Cardiac fibroblast (primary cell): Measurements from ENCODE around the gene ADAMTS2.
A peak's percentile ranks its signal among the peaks of the same experiment; 100 is the strongest.

Experiments used
- DNase-seq, 2 donors: peaks; one replicate each; pipeline versions ENCODE4 v3.0.0 to v3.0.0-alpha.2; 2010; ENCODE audit warnings: low read depth in 2 of 2
- H3K4me3 ChIP-seq, 2 donors: replicated peaks in 1 of 2; 1 replicate in 1 of 2; 2 replicates in 1 of 2; pipeline ENCODE4 v1.5.1; 2011; ENCODE audit warnings: low read depth in 2 of 2, low read length in 2 of 2, mild to moderate bottlenecking in 2 of 2, moderate library complexity in 1 of 2
- CTCF ChIP-seq: IDR thresholded peaks from one replicate; pipeline ENCODE4 v1.5.1; 2011; ENCODE audit warnings: low read depth, mild to moderate bottlenecking, low read length, inconsistent platforms

ADAMTS2 gene

DNA sequence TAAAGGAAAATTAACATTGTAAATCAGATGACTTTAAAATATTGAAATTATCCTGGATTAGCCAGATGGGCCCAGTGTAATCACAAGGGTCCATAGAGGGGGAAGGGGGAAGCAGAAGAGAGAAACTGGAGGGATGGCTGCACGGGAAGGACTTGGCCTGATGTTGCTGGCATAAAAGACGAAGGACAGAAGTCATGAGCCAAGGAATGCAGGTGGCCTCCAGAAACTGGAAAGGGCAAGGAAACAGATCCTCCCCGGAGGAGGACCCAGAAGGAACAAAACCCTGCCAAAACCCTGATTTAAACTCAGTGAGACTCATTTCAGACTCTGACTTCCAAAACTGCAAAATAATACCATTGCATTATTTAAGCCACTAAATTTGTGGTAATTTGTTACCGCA, 100.2 kb downstream of the ADAMTS2 start:
- H3K4me3 ChIP-seq = no peak overlapping the region
- TF ChIP-seq CTCF = no peak
- DNase-seq = no peak

GRCh38 chr5:179244044-179244443, 101.2 kb downstream of the ADAMTS2 start:
- TF ChIP-seq CTCF = no peak

GRCh38 chr5:179243333-179243732, 101.9 kb downstream of the ADAMTS2 start:
- no peak overlapping the region for H3K4me3 ChIP-seq
- DNase-seq = peak; percentile 82 to 84
- no peak for TF ChIP-seq CTCF

More at GRCh38 chr5:179244044-179244443, 101.2 kb downstream of the ADAMTS2 start:
- no peak overlapping the region for H3K4me3 ChIP-seq
- peak; percentile 13 to 22 for DNase-seq

- no peak for TF ChIP-seq CTCF
- no peak overlapping the region for H3K4me3 ChIP-seq
- no peak for DNase-seq
Measured at GRCh38 chr5:179242676-179243075, 102.6 kb downstream of the ADAMTS2 start.

DNA sequence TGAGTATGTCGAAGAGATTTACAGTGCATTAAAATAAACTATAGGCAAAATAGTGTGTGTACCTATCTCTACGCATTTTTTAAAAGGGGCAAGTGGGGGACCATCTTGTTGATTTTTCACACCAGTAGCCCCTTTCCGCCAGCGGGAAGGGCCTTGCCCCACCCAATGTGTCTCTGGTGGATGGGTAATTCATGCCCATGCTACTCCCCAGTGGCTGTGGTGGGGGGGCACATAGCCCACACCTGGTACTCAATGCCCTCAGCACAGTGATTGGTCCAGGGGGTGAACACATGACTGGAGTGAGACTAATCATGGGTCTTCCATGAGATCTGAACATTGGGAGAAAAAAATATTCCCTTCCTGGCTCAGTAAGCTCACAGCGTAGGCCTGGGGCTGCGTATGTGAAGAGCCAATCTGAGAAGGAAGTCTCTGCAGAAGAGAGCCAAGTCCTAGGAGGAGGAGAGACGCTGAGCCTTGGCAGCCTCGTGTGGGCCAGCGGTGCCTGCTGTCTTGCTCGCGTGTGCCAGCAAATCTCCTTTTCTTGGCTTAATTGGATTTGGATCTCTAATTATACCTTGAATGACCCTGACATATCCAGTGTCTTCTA, 103.4 kb downstream of the ADAMTS2 start:
- peak in 1 of 2 donors; percentile 46 for DNase-seq

GRCh38 chr5:179241175-179241574, 104.1 kb downstream of the ADAMTS2 start:
- H3K4me3 ChIP-seq = no peak overlapping the region
- no peak for TF ChIP-seq CTCF
- DNase-seq = no peak

More for the DNA sequence above, 103.4 kb downstream of the ADAMTS2 start:
- H3K4me3 ChIP-seq = no peak overlapping the region
- no peak for TF ChIP-seq CTCF

DNA sequence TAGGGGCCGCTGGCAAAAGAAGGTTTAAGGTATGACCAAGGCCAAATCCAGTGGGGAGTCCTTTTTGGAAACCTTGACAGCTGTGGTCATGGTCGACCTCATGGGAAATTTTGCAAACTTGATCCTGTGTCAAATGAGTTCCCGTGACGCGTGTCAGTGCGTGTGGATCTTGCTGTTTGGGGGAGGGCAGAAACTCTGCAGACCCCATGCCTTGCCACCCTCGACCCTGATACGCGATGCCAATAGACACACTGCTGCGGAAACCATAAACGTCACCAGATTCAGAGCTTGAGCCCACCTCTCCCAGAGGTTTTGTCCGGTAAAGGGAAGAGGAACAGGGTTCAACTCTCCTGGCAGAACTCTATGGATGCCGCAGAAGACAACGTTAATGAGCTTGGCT, 104.7 kb downstream of the ADAMTS2 start:
- H3K4me3 ChIP-seq = no peak overlapping the region
- TF ChIP-seq CTCF = no peak
- no peak for DNase-seq
